ENCODE measurements around the gene PLK3.
"Not testable (repeated sequence)": the region's sequence is repeated elsewhere in the genome, so short reads cannot be mapped to it uniquely, and the experiment has no call there.

Gene PLK3

GRCh38 chr1:44787506-44787905 lies 12.7 kb upstream of the PLK3 start:
- no peak for DNase-seq (ENCODE audit: low read depth)

- DNase-seq (ENCODE audit: low read depth), result no peak
Measured at GRCh38 chr1:44788120-44788860, 11.9 kb upstream of the PLK3 start, which contains the start of gene BEST4. Gene BEST4 (minus strand): TSS chr1:44788170. CDS start chr1:44787705, 465 bp downstream.

GRCh38 chr1:44790968-44791801 lies 9.0 kb upstream of the PLK3 start:
- no peak for DNase-seq (ENCODE audit: low read depth)

GRCh38 chr1:44792736-44793502 lies 7.3 kb upstream of the PLK3 start:
- no peak for DNase-seq (ENCODE audit: low read depth)

GRCh38 chr1:44797886-44798285 lies 2.3 kb upstream of the PLK3 start:
- DNase-seq (ENCODE audit: low read depth), result not testable (repeated sequence)

GRCh38 chr1:44798481-44799365 lies 1.5 kb upstream of the PLK3 start:
- DNase-seq (ENCODE audit: low read depth), result no peak

GRCh38 chr1:44801491-44802305 lies 1.5 kb downstream of the PLK3 start:
- no peak for DNase-seq (ENCODE audit: low read depth)

- no peak for DNase-seq (ENCODE audit: low read depth)
Measured at GRCh38 chr1:44802306-44803061, 2.3 kb downstream of the PLK3 start.

- no peak for DNase-seq (ENCODE audit: low read depth)
Measured at GRCh38 chr1:44803062-44803311, 2.8 kb downstream of the PLK3 start.

- no peak for DNase-seq (ENCODE audit: low read depth)
Measured at GRCh38 chr1:44803312-44804095, 3.3 kb downstream of the PLK3 start.

GRCh38 chr1:44805311-44806024 lies 5.3 kb downstream of the PLK3 start:
- no peak for DNase-seq (ENCODE audit: low read depth)

GRCh38 chr1:44806025-44806703 lies 6.0 kb downstream of the PLK3 start:
- DNase-seq (ENCODE audit: low read depth), result no peak

GRCh38 chr1:44806704-44807363 lies 6.7 kb downstream of the PLK3 start, which contains the start of gene DYNLT4:
Gene DYNLT4 (minus strand): TSS chr1:44807351. CDS start chr1:44806668, 683 bp downstream.
- DNase-seq (ENCODE audit: low read depth), result no peak

GRCh38 chr1:44807364-44808062 lies 7.3 kb downstream of the PLK3 start:
- DNase-seq (ENCODE audit: low read depth), result peak; percentile 98

- DNase-seq (ENCODE audit: low read depth), result peak; percentile 58
Measured at GRCh38 chr1:44808063-44808937, 8.1 kb downstream of the PLK3 start, which contains the start of gene BTBD19. Gene BTBD19 (plus strand): TSS chr1:44808523. CDS start chr1:44808821, 298 bp downstream.

Data from non-pigmented ciliary epithelial cell (primary cell).